Calu3 (cell line): ENCODE data around the gene ANOS1. TPM values are rescaled to one million over a fixed set of nuclear protein-coding genes. Genes with fewer than 3 reads are reported as not detected.

Experiments used
- BruUV-seq: library from RNA; stranded (reverse); fragments of 400-500 nt; replicated peaks from 2 replicates; lab custom pipeline; 2021; lab: Mats Ljungman, UMichigan
- CTCF ChIA-PET: fragments of 300-600 bp; sonication (Branson Sonifier 250); formaldehyde crosslinking; loops from one replicate; lab custom pipeline; 2022; ENCODE audit warnings: antibody characterized with exemption; lab: Charles Lee
- DNase-seq: peaks from one replicate; pipeline ENCODE4 v3.0.0; 2022
- H3K27ac Mint-ChIP-seq: one replicate; pipeline ENCODE4 v1.8.0; 2022; ENCODE audit warnings: mixed read lengths; ENCODE audit not compliant: unreplicated experiment
- H3K27me3 Mint-ChIP-seq: one replicate; pipeline ENCODE4 v1.8.0; 2022; ENCODE audit warnings: mixed read lengths; ENCODE audit not compliant: unreplicated experiment
- H3K36me3 Mint-ChIP-seq: one replicate; pipeline ENCODE4 v1.8.0; 2022; ENCODE audit warnings: mild to moderate bottlenecking, moderate library complexity, mixed read lengths; ENCODE audit not compliant: insufficient read depth, unreplicated experiment
- H3K4me1 Mint-ChIP-seq: one replicate; pipeline ENCODE4 v1.8.0; 2022; ENCODE audit warnings: mild to moderate bottlenecking, low read depth, mixed read lengths; ENCODE audit not compliant: unreplicated experiment
- H3K4me3 Mint-ChIP-seq: one replicate; pipeline ENCODE4 v1.8.0; 2022; ENCODE audit warnings: mild to moderate bottlenecking, low read depth, moderate library complexity, mixed read lengths; ENCODE audit not compliant: unreplicated experiment
- H3K9me3 Mint-ChIP-seq: one replicate; pipeline ENCODE4 v1.8.0; 2022; ENCODE audit warnings: low read depth, mixed read lengths; ENCODE audit not compliant: unreplicated experiment
- intact Hi-C: fragments of 100-400 bp; cut with micrococcal nuclease; formaldehyde crosslinking; loops from one replicate; pipeline ENCODE4 v1.10.0; 2022; ENCODE audit not compliant: unreplicated experiment
- total RNA-seq: library from RNA; stranded (reverse); gene quantifications from 2 replicates; pipeline ENCODE4 v1.2.3, GENCODE V29; 2022
- TF ChIP-seq, protein P1 (sequence below): fragments of 200-600 bp; IDR thresholded peaks from one replicate; pipeline ENCODE4 v1.8.0; 2022; ENCODE audit warnings: antibody characterized with exemption; ENCODE audit not compliant: unreplicated experiment

Gene ANOS1
- total RNA-seq, 1 experiment from 2014 or later = 0.33 TPM

DNA sequence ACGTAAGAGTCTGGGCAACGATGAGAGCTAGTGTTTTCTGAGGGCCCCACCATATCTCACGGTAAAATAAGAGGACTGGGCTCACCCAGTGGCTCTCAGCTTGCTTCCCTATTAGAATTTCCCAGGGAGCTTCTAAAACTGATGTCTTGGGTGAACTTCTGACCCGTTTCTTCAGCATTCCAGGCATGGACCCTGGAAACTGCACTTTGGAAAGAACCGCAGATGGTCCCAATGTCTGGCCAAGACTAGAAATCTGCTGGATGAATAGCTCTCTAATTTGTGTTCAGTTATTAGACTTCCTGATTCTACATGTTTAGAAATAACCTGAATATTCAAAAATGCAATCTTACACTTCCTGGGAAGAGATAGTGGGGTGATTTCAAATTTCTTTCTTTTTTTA lies 127.8 kb downstream of the ANOS1 start:
- TF ChIP-seq, protein P1, sequence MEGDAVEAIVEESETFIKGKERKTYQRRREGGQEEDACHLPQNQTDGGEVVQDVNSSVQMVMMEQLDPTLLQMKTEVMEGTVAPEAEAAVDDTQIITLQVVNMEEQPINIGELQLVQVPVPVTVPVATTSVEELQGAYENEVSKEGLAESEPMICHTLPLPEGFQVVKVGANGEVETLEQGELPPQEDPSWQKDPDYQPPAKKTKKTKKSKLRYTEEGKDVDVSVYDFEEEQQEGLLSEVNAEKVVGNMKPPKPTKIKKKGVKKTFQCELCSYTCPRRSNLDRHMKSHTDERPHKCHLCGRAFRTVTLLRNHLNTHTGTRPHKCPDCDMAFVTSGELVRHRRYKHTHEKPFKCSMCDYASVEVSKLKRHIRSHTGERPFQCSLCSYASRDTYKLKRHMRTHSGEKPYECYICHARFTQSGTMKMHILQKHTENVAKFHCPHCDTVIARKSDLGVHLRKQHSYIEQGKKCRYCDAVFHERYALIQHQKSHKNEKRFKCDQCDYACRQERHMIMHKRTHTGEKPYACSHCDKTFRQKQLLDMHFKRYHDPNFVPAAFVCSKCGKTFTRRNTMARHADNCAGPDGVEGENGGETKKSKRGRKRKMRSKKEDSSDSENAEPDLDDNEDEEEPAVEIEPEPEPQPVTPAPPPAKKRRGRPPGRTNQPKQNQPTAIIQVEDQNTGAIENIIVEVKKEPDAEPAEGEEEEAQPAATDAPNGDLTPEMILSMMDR = no peak
- CTCF ChIA-PET = no interaction called here
- Mint-ChIP-seq H3K4me3 (no peak overlapping the region), H3K27me3 (no peaks in the 10 kb centered on the region), H3K4me1 (no peaks in the 10 kb centered on the region), H3K36me3 (no peaks in the 10 kb centered on the region), H3K27ac (no peak overlapping the region), H3K9me3 (peaks cover 3% of the 10 kb centered on the region)
- BruUV-seq = no TSS peak
- intact Hi-C loops = no loop called here
- DNase-seq = no peak

DNA sequence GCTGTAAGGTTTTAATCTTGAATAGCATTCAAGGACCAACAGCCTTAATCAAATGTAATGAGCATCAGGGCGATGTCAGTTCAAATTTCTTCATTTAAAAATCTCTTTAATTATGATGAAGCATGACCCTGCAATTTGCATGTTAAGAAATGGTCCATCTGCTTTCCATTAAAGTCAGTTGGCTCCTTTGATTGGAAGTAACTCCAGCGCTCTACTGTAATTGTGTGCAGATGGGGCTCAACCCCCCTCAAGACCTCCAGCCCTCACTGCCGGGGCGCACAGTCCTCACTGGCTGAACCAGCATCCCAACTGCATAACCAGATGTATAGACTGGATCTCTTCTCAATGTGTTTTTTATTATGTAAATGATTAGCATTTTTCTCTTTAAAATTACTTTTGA lies 140.4 kb downstream of the ANOS1 start:
- DNase-seq = no peak
- H3K27ac Mint-ChIP-seq = no peak overlapping the region
- intact Hi-C loops = no loop called here
- peaks cover 5% of the 10 kb centered on the region for H3K9me3 Mint-ChIP-seq
- no peak overlapping the region for H3K4me3 Mint-ChIP-seq
- no TSS peak for BruUV-seq
- CTCF ChIA-PET = no interaction called here
- no peaks in the 10 kb centered on the region for H3K4me1 Mint-ChIP-seq
- no peaks in the 10 kb centered on the region for H3K36me3 Mint-ChIP-seq
- H3K27me3 Mint-ChIP-seq = no peaks in the 10 kb centered on the region
- TF ChIP-seq, protein P1 = no peak

DNA sequence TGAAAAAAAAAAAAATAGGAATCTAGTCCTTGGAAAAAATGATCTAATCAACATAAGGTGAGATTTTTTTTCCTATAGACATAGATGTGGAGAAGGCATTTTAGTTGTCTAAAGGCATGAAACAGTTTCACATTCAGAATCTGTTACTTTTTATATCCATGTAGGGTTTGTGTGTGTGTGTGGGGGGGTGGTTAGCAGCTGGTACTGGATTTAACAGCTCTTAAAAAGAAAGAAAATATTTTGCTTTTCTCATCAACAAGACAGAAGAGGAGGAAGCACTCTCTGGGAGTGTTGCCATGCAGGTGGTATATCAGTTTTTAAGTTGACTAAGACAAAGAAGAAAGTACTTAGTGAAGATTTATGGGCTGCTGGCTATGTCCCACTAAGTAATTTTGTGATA lies 145.0 kb downstream of the ANOS1 start:
- DNase-seq = no peak
- intact Hi-C loops = no loop called here
- no peaks in the 10 kb centered on the region for H3K4me1 Mint-ChIP-seq
- TF ChIP-seq, protein P1 = no peak
- no TSS peak for BruUV-seq
- no peaks in the 10 kb centered on the region for H3K27me3 Mint-ChIP-seq
- no peak overlapping the region for H3K4me3 Mint-ChIP-seq
- peaks cover 9% of the 10 kb centered on the region for H3K9me3 Mint-ChIP-seq
- no peaks in the 10 kb centered on the region for H3K36me3 Mint-ChIP-seq
- CTCF ChIA-PET = no interaction called here
- no peak overlapping the region for H3K27ac Mint-ChIP-seq

DNA sequence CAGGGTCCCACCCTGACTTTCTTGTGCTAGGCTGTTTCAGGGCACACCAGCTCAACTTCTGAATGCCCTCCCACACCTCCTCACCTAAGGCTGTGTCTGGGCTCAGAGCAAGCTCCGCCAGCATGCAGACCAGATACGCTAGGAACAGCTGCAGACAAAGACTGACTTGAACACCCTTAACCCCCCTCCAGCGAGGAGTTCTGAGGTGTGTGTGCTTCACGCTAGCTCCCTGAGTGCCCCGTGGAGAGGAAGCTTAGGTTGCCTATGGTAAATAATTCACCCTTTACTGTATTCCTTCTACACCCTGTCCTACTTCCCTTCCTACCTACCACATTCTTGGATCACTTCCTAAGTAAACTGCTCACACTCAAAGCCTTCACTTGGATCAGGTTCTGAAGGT lies 152.3 kb downstream of the ANOS1 start:
- Mint-ChIP-seq H3K27me3 (no peaks in the 10 kb centered on the region), H3K9me3 (peaks cover 4% of the 10 kb centered on the region), H3K4me3 (no peak overlapping the region), H3K36me3 (no peaks in the 10 kb centered on the region), H3K27ac (no peak overlapping the region), H3K4me1 (no peaks in the 10 kb centered on the region)
- intact Hi-C loops = no loop called here
- no peak for DNase-seq
- TF ChIP-seq, protein P1 = no peak
- no TSS peak for BruUV-seq
- CTCF ChIA-PET = no interaction called here
